Measurements from ENCODE around the gene DPF1. TPM values are rescaled to one million over a fixed set of nuclear protein-coding genes. Genes with fewer than 3 reads are reported as not detected.
A peak's percentile ranks its signal among the peaks of the same experiment; 100 is the strongest.

DPF1 gene
- total RNA-seq, 6 experiments from 2014 or later, result 3.3 to 6.6 (median 5.7) TPM

DNA sequence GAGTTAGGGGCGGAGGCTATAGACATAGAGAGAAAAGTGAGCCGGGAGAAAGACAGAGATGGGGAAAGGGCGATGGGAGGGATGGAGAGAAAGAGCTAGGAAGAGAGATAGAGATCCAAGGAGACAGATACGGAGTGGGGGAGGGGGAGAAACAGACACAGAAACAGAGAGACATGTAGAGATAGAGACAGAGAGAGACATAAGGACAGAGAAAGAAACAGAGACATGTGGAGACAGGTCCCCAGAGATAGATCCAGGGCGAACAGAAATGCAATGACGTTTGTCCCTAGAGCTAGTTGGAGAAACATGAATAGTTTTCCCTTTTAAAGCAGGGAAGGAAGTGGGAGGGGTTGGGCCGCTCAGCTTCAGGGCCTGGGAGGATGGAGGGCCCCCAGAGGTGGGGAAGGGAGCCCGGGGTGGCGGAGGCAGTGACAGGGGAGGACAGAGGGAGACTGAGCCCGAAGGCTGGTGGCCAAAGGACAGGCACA, 27.6 kb upstream of the DPF1 start:
- TF ChIP-seq, protein P1, sequence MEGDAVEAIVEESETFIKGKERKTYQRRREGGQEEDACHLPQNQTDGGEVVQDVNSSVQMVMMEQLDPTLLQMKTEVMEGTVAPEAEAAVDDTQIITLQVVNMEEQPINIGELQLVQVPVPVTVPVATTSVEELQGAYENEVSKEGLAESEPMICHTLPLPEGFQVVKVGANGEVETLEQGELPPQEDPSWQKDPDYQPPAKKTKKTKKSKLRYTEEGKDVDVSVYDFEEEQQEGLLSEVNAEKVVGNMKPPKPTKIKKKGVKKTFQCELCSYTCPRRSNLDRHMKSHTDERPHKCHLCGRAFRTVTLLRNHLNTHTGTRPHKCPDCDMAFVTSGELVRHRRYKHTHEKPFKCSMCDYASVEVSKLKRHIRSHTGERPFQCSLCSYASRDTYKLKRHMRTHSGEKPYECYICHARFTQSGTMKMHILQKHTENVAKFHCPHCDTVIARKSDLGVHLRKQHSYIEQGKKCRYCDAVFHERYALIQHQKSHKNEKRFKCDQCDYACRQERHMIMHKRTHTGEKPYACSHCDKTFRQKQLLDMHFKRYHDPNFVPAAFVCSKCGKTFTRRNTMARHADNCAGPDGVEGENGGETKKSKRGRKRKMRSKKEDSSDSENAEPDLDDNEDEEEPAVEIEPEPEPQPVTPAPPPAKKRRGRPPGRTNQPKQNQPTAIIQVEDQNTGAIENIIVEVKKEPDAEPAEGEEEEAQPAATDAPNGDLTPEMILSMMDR (IDR thresholded peaks at IDR 0.05), result no peak
- Mint-ChIP-seq H3K4me3 (peak overlapping the region; percentile 6; the same call in 1 of the 2 replicates), H3K9me3 (no peaks in the 10 kb centered on the region), H3K36me3 (ENCODE audit: low read depth) (no peaks in the 10 kb centered on the region), H3K27ac (peak overlapping the region; percentile 65), H3K4me1 (ENCODE audit: low read depth) (peaks cover 19% of the 10 kb centered on the region), H3K27me3 (ENCODE audit: insufficient read depth) (peaks cover 19% of the 10 kb centered on the region)
- no peak for DNase-seq

DNA sequence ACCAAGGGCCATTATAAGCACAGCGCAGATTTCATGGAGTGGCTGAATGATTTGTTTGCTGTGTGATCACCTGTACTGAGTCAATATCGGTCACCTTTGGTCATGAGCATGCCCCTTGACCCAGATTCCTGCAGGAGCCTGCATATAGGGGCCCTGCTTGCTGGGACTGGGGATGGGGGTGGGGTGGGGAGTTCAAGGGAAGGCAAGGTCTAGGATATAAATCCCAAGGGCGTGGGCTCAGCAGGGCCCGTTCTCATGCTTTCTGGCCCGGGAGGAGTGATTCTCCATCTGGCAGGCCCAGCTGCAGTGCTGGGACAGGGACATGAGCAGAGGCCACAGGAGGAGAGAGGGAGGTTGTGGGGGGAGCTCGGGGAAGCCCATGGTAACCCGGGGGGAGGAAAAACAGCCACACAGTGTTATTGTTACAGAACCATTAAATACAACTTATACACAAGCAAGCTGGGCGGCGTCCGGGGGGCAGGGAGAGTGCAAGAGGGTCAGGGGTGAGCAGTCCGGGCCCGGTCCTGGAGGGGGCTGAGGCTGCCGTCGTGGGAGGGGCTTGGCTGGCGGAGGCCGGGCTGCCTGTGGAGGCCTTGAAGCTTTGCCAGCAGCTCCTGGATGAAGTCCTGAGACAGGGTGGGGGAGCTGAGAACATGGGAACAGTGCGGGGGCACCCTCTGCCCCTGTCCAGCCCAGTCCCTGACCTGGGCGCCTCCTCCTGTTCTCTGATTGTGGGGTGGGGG, 27.0 kb upstream of the DPF1 start:
- H3K4me3 Mint-ChIP-seq, result no peak overlapping the region; the same call in 1 of the 2 replicates
- H3K9me3 Mint-ChIP-seq, result no peaks in the 10 kb centered on the region
- TF ChIP-seq, protein P1 (IDR thresholded peaks at IDR 0.05), result no peak
- H3K4me1 Mint-ChIP-seq (ENCODE audit: low read depth), result peaks cover 23% of the 10 kb centered on the region
- DNase-seq, result no peak
- H3K27me3 Mint-ChIP-seq (ENCODE audit: insufficient read depth), result peaks cover 17% of the 10 kb centered on the region
- H3K36me3 Mint-ChIP-seq (ENCODE audit: low read depth), result no peaks in the 10 kb centered on the region
- peak overlapping the region; percentile 65 for H3K27ac Mint-ChIP-seq

DNA sequence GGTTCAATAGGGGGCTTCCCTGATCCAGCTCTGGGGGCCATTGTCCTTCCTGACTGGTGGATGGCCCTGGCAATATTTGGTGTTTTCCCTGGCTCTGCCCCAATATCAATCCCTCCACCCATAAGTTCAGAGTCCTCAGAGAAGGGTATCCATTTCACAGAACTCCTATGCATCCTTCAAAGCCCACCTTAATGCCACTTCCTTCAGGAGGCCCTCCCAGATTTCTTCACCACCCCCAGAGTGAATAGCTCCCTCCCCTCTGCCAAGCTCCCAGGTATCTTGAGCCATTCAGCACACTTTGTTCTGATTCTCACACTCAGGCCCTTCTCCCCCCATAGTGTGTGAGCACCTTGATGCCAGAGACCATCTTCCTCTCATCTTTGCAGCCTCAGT, 26.4 kb upstream of the DPF1 start:
- DNase-seq, result no peak
- no peaks in the 10 kb centered on the region for H3K9me3 Mint-ChIP-seq
- no peaks in the 10 kb centered on the region for H3K36me3 Mint-ChIP-seq (ENCODE audit: low read depth)
- H3K27me3 Mint-ChIP-seq (ENCODE audit: insufficient read depth), result peaks cover 17% of the 10 kb centered on the region
- H3K4me1 Mint-ChIP-seq (ENCODE audit: low read depth), result peaks cover 26% of the 10 kb centered on the region
- H3K27ac Mint-ChIP-seq, result no peak overlapping the region
- H3K4me3 Mint-ChIP-seq, result no peak overlapping the region
- TF ChIP-seq, protein P1 (IDR thresholded peaks at IDR 0.05), result no peak

DNA sequence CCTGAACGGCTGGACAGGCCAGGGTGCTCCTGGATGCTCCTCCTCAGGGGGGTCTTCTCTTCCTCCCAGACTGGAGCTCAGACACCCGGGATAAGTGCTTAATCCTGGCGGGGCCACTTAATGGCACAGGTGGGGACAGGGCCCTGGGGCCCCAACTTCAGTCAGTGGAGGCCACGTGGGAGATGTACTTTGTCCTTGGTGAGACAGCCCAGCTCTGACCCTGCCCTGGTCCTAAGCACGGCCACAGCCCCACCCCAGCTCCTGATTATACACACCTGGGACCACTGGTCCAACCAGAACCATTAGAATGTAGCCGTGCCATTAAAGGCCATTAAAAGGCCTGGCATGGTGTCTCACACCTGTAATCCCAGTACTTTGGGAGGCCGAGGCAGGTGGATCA, 24.4 kb upstream of the DPF1 start:
- peaks cover 38% of the 10 kb centered on the region for H3K4me1 Mint-ChIP-seq (ENCODE audit: low read depth)
- DNase-seq, result no peak
- no peaks in the 10 kb centered on the region for H3K36me3 Mint-ChIP-seq (ENCODE audit: low read depth)
- no peak overlapping the region for H3K4me3 Mint-ChIP-seq
- no peak overlapping the region for H3K27ac Mint-ChIP-seq
- no peaks in the 10 kb centered on the region for H3K9me3 Mint-ChIP-seq
- peaks cover 2% of the 10 kb centered on the region for H3K27me3 Mint-ChIP-seq (ENCODE audit: insufficient read depth)
- TF ChIP-seq, protein P1 (IDR thresholded peaks at IDR 0.05), result no peak

DNA sequence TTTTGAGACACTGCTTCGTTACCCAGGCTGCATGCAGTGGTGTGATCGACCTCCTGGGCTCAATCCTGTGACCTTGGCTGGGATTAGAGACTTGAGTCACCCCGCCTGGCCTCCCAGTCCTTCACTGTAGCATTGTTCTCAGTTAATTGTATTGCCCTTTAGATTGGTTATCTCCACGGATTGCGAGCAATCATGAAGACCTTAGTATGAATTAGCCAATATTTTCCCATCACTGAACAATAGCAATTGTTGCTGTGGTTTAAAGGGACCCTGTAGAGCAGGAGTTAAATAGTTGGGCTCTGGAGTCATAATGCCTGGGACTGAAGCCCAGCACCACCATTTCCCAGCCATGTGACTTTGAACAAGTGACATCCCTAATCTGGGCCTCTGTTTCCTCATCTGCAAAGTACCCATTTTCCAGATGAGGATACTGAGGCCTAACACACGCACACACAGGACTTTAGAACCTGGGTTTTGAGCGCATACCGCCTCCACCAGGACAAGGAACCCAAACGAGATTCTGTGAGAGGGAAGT, 23.8 kb upstream of the DPF1 start:
- TF ChIP-seq, protein P1 (IDR thresholded peaks at IDR 0.05), result no peak
- Mint-ChIP-seq H3K27me3 (ENCODE audit: insufficient read depth) (peaks cover 2% of the 10 kb centered on the region), H3K4me3 (no peak overlapping the region), H3K9me3 (no peaks in the 10 kb centered on the region), H3K4me1 (ENCODE audit: low read depth) (peaks cover 38% of the 10 kb centered on the region), H3K27ac (no peak overlapping the region), H3K36me3 (ENCODE audit: low read depth) (no peaks in the 10 kb centered on the region)
- no peak for DNase-seq
